Right forelimb (tissue), 1 donor: ENCODE results near the gene LFNG.

ENCODE experiments used
- DNase-seq: peaks from one replicate; pipeline ENCODE4 v3.0.0-alpha.2; 2018

Gene LFNG

GRCh38 chr7:2519119-2519930 is at the start of gene LFNG:
Gene LFNG (plus strand): TSS chr7:2519774. CDS start chr7:2519862, 88 bp downstream.
- peak; percentile 92 for DNase-seq

GRCh38 chr7:2470204-2471021 is 49.2 kb upstream of the LFNG start:
- peak; percentile 44 for DNase-seq

GRCh38 chr7:2471022-2471329 is 48.6 kb upstream of the LFNG start:
- DNase-seq = peak; percentile 42

GRCh38 chr7:2471396-2471795 is 48.2 kb upstream of the LFNG start:
- DNase-seq = peak; percentile 52

- no peak for DNase-seq
These were observed 46.8 kb upstream of the LFNG start for GRCh38 chr7:2472739-2473138.

- no peak for DNase-seq
These were observed 45.9 kb upstream of the LFNG start for GRCh38 chr7:2473496-2474180.

GRCh38 chr7:2474224-2474623 is 45.4 kb upstream of the LFNG start:
- DNase-seq = no peak

- DNase-seq = no peak
These were observed 44.5 kb upstream of the LFNG start for GRCh38 chr7:2474813-2475677.

GRCh38 chr7:2475678-2476015 is 43.9 kb upstream of the LFNG start:
- DNase-seq = no peak

- no peak for DNase-seq
These were observed 43.3 kb upstream of the LFNG start, which contains the start of gene GRIFIN for GRCh38 chr7:2476298-2476697. Gene GRIFIN (minus strand): TSS chr7:2476398. CDS start chr7:2476383, 15 bp downstream.

- no peak for DNase-seq
These were observed 42.7 kb upstream of the LFNG start for GRCh38 chr7:2476776-2477446.

GRCh38 chr7:2477447-2478398 is 41.9 kb upstream of the LFNG start:
- peak; percentile 78 for DNase-seq

- no peak for DNase-seq
These were observed 41.2 kb upstream of the LFNG start for GRCh38 chr7:2478399-2478785.

GRCh38 chr7:2478800-2479199 is 40.8 kb upstream of the LFNG start:
- no peak for DNase-seq

GRCh38 chr7:2479276-2480069 is 40.1 kb upstream of the LFNG start:
- no peak for DNase-seq

GRCh38 chr7:2480070-2480408 is 39.5 kb upstream of the LFNG start:
- DNase-seq = peak; percentile 80

GRCh38 chr7:2481195-2481594 is 38.4 kb upstream of the LFNG start:
- DNase-seq = no peak

GRCh38 chr7:2482725-2483451 is 36.7 kb upstream of the LFNG start:
- no peak for DNase-seq

- peak; percentile 46 for DNase-seq
These were observed 36.1 kb upstream of the LFNG start for GRCh38 chr7:2483494-2483893.
